Omental fat pad (tissue), 4 donors: ENCODE measurements around the gene OPRL1. TPM values are rescaled to one million over a fixed set of nuclear protein-coding genes. Genes with fewer than 3 reads are reported as not detected.
A peak's percentile ranks its signal among the peaks of the same experiment; 100 is the strongest.

ENCODE experiments used
- ATAC-seq: fragments of 150-250 bp; one replicate; pipeline ENCODE4 v1.9.1; 2016; ENCODE audit warnings: mild to moderate bottlenecking, moderate library complexity; ENCODE audit not compliant: low FRiP score
- DNase-seq: peaks from one replicate; pipeline ENCODE4 v3.0.0-alpha.2; 2019; ENCODE audit warnings: low spot score
- total RNA-seq, 4 donors: library from RNA; depleted of rRNA; stranded (reverse); fragments of >200 nt; gene quantifications; one replicate each; pipeline ENCODE4 v1.1.0, GENCODE V29; 2016
- TF ChIP-seq, protein P1 (sequence below), 3 donors: fragments of 450-650 bp; IDR thresholded peaks; one replicate each; pipeline ENCODE4 v1.5.1; 2016 to 2017; ENCODE audit warnings: antibody characterized with exemption in 3 of 3, mild to moderate bottlenecking in 3 of 3, moderate library complexity in 2 of 3

OPRL1 gene
- total RNA-seq, 4 donors from 2014 or later = 0.96 to 4.4 (median 1.4) TPM

- no peak for ATAC-seq
- TF ChIP-seq, protein P1, sequence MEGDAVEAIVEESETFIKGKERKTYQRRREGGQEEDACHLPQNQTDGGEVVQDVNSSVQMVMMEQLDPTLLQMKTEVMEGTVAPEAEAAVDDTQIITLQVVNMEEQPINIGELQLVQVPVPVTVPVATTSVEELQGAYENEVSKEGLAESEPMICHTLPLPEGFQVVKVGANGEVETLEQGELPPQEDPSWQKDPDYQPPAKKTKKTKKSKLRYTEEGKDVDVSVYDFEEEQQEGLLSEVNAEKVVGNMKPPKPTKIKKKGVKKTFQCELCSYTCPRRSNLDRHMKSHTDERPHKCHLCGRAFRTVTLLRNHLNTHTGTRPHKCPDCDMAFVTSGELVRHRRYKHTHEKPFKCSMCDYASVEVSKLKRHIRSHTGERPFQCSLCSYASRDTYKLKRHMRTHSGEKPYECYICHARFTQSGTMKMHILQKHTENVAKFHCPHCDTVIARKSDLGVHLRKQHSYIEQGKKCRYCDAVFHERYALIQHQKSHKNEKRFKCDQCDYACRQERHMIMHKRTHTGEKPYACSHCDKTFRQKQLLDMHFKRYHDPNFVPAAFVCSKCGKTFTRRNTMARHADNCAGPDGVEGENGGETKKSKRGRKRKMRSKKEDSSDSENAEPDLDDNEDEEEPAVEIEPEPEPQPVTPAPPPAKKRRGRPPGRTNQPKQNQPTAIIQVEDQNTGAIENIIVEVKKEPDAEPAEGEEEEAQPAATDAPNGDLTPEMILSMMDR (IDR thresholded peaks at IDR 0.05) = no peak
- DNase-seq = no peak
Observed at GRCh38 chr20:64099086-64099786, 19.4 kb downstream of the OPRL1 start.

GRCh38 chr20:64099880-64100565 lies 20.1 kb downstream of the OPRL1 start:
- DNase-seq (no peak), ATAC-seq (no peak)
- TF ChIP-seq, protein P1 (IDR thresholded peaks at IDR 0.05) = no peak

GRCh38 chr20:64100566-64100888 lies 20.6 kb downstream of the OPRL1 start:
- no peak for ATAC-seq
- no peak for DNase-seq
- TF ChIP-seq, protein P1 (IDR thresholded peaks at IDR 0.05) = no peak

DNA sequence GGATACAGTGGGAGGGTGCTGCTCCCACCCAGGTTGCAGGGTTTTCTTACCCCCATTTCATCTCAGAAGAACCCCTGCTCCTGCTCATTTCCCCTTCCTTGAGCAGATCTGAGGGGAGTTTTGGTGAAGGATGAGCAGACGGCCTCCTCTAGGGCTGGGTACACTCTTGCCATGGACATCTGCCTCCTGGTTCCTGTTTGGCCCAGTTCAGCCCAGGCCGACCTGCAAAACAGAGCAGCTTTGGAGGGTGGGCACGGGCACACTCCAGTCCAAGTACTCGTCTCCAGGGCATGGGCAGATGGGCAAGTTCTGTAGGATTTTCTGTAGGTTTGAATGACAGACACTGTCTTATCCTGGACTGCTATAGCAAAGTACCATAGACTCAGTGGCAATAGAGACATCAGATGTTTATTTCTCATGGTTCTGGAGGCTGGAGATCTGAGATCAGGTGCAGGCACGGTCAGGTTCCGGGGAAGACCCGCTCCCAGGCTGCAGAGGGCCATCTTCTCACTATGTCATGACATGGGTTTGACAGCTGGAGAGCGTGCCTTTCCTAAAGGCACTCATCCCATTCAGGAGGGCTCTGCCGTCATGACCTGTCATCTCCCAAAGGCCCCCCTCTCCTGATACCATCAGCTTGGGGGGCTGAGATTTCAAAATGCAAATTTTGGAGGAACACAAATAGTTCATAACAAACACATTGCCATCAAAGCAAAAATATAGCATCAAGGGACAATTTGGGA lies 21.2 kb downstream of the OPRL1 start:
- no peak for DNase-seq
- no peak for ATAC-seq
- TF ChIP-seq, protein P1 (IDR thresholded peaks at IDR 0.05) = no peak

DNA sequence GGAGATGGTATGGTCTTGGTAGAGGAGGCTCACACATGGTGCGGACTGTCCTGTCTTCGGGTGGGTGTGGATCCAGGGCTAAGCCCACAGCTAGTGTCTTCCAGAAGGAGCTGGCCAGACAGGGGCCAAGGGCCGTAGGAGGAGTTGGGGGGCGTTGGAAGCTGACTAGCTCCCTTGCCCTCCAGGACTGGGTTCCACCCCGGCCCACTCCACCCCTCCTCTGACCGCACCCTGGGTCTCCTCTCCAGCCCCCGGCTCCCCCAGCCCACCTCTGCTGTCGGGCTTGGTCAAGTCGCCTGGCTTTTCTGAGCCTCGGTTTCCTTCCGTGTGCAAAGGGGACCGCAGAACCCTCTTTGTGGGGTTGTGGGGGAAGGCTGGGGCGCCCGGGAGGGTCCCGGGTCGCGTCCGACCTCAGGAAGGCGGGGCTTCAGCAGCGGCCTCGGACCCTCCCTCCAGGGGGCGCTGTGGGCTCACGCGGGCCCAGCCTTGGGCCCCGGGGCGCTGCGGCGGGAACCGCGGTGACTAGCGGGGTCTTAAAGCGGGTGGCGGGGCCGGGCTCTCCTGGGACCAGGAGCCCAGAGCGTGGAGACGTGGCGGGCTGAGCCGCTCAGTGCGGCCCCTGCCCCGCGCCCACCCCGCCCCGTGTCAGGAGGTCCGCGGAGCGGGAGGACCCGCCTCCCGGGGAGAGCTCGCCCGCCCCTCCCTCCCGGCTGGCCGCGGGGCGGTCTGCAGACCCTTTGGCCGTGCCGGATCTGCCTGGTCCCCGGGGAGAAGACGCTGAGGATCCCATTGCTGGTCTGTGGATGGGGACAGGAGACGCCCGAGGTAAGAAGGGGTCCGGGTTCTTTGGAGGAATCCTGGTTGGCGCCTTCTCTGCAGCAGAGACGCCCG lies 22.1 kb downstream of the OPRL1 start:
- DNase-seq (no peak), ATAC-seq (no peak)
- TF ChIP-seq, protein P1 (IDR thresholded peaks at IDR 0.05) = peak in 1 of 3 donors; percentile 24

DNA sequence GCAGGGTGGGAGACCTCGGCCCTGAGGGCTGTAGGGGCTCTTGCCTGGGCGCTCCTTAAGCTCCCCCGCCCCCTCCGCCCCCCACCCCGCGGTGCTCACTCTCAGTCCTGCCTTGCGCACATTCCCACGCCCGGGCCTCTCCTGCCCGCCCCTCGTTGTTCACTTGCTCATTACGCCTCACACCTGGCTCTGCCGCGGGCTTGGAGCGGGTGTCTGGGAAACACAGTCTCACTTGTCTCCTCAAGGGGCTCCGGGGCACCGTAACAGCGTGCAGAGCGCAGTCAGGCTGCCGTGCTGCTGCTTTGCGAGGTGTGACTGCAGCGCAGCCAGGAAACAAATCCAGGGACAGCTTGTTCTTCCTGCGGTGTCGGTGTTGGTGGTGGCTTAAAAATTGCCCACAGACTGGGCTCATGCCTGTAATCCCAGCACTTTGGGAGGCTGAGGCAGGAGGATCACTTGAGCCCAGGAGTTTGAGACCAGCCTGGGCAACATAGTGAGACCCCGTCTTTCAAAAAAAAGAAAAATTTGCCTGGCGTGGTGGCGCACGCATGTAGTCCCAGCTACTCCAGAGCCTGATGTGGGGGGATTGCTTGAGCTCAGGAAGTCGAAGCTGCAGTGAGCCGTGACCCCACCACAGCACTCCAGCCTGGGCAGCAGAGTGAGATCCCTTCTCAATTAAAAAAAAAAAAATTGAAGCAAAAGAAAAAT lies 22.9 kb downstream of the OPRL1 start:
- TF ChIP-seq, protein P1 (IDR thresholded peaks at IDR 0.05) = no peak
- DNase-seq (no peak), ATAC-seq (no peak)
